Mesenteric fat pad (tissue), 1 donor: ENCODE data around the gene OBSL1. TPM values are rescaled to one million over a fixed set of nuclear protein-coding genes. Genes with fewer than 3 reads are reported as not detected.

Source experiments
- DNase-seq: peaks from one replicate; pipeline ENCODE4 v3.0.0-alpha.2; 2020; ENCODE audit warnings: low spot score
- total RNA-seq: library from RNA; stranded (reverse); fragmentation: NEBNext Ultra II Directional; extraction: Animal tissue kit (Norgen Biotek cat#: 25700); gene quantifications from one replicate; pipeline ENCODE4 v1.2.1, GENCODE V29; 2021
- donor health status: DM: yes; HTN: yes; CAD: no.

OBSL1 gene
- total RNA-seq, 1 donor from 2014 or later = 61.5 TPM

DNA sequence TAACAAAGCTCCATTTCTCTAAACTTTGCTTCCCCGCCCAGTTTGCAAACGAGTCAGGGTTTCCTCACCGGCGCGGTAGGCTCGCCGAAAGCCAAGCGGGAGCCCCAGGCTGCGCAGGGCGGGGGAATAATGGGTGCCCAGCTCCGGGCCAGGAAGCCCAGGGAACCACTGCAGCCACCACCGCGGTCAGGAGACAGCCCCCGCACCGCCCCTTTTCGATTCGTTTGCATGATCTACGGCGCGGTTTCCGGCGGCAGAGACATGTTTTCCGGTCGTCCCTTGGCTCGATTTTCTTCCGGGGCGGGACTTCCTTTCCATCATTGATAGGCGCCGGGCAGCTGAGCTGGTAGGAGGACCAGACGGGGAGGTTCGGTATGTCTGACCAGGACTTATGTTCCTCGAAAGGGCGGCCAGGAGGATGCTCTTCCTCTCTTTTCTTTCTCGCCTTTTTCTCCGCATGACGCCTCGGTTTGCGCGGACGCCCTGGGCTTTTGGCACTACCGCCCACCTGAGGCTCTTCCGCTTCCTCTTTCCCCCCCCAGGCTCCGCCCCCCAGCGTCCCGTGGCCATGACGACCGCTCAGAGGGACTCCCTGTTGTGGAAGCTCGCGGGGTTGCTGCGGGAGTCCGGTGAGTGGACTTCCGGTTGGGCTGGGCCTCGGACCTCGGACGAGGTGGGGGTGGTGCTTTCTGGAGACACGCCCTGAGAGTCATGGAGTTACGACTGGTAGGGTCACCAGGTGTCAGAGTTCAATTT, 26.4 kb upstream of the OBSL1 start, which contains the start of gene STK11IP:
Gene STK11IP, plus strand, starts transcription at position 306 of the 756 bp plus-strand sequence. Its CDS starts 263 bp downstream, at position 569.
- DNase-seq = peak; percentile 97

DNA sequence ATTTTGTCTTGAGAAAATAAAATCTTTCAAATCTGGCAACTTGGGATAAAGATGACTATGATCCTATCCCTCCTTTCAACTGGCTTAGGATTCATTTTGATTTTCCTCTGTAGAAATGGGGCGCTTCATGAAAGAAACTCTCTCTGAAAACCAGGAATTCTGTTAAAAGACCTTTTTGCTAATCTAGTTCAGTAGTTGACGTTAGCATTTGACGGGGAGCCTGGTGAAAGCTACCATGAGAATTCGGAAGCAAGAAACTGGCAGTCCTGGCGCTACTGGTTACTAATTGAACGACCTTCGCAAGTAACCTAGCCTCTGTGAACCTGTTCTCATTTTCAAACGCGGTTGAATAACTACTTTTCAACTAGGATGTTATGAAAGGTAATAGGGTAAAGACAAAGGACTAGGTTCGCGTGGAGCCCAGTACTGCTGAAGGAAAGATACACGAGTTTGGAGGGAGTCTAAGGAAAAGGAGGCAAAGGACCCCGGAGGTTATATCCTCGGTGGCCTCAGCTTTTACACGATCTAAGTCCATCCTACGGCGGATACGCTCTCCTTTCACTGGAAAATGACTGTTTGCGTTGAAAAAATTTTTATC, 25.7 kb upstream of the OBSL1 start:
- DNase-seq = no peak

DNA sequence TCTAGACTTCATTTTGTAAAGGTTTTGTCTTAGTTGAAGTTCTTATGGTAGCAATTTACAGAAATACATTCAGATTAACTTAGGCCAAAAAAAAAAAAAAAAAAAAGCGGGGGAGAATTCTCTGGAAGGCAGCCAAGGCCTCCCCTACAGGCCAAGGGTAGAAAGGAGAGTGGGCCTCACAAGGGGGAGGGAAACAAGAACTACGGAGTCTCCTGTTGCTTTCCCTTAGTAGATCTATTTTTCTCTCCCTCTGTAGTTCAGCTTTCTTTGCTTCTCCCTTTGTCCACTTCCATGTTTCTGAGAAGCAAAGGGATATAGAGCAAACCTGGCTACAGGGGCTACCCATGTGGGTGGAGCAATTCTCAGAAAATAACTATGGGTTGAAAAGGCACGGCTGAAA, 23.9 kb upstream of the OBSL1 start:
- DNase-seq = no peak

DNA sequence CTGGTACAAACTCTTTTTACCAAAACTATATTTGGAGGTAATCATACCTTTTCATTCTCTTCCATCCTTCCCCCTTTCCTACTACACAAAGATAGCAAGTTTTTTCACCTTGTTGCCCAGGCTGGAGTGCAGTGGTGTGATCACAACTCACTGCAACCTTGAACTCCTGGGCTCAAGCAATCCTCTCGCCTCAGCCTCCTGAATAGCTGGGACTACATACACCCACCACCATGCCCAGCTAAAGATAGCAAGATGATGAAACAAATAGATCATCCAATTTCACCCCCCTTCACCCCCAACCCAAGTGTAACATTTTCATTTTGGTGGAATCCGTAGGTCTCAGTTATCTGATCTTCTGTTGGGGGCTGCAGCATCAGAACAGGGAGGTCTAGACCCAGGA, 21.8 kb upstream of the OBSL1 start:
- no peak for DNase-seq

DNA sequence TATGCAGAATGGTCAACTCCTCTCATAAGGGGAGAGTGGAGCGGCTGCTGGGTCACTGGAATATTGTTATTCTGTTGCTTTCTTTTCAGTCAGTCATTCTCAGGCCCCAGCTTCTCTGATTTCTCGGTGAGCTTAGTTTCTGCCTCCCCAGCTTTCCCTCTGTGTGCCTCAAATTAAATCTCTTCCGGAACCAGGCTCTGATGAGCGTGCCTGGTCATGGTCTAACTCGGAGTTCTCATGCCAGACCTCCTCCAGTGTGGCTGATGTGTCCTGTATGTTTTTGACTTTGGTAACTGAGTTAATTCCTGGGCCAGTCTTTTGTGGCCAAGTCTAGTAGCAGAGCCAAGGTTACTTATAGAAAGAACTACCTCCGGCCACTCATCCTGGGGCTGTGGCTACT, 21.4 kb upstream of the OBSL1 start:
- no peak for DNase-seq

DNA sequence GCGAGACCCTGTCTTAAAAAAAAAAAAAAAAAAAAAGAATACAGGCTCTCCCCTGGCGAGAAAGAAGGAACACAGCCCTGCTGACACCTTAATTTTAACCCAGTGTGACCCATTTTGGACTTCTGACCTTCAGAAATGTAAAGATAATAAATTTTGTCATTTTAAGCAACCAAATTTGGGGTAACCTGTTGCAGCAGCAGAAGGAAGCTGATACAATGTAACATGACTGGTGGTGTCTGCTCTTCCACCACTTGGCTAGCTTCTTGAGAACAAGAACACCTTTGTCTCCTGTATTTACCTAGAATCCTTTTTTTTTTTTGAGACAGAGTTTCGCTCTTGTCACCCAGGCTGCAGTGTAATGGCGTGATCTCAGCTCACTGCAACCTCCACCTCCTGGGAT, 19.8 kb upstream of the OBSL1 start:
- DNase-seq = no peak

DNA sequence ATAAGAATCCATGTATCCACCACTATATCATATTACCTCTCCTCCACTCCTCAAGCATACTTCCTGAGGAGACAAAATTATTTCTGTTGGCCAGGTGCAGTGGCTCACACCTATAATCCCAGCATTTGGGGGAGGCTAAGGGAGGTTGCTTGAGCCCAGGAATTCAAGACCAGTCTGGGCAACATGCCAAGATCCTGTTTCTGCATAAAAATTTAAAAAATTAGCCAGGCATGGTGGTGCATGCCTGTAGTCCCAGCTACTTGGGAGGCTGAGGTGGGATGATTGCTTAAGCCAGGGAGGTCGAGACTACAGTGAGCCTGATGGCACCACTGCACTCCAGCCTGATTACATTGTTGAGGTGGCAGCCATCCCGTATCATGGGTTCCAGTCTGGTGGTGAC, 10.0 kb upstream of the OBSL1 start:
- DNase-seq = no peak

DNA sequence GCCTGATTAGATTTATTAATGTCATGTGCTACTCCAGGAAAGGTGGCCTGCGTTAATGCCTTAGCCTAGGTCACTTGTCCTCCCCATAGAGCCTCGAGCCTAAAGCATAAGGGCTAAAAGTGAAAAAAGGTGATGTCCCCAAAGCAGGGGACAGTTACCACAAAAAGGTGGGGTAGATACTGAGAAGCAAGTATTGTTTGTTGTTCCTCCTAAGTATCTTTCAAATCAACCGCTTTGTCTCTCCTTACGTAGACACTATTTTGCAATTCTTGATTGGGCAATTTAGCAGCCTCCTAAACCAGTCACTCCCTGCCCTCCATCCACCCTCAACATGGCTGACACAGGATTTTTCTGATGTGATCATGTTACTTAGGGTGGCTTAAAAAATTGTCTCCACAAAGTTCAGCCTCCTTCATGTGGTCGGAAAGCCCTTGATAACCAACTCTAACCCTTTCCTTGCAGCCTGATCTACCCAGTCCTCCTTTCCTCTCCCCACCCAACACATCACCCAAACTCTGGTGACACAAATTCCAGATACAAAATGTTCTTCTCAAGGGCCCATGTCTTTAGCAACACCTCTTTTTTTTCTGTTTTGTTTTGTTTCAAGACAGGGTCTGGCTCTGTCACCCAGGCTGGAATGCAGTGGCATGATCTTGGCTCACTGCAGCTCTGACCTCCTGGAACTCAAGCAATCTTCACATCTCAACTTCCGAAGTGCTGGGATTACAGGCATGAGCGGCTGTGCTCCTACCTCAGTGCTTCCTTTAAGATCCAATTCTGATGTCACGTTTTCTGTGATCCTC, 7.7 kb upstream of the OBSL1 start:
- DNase-seq = no peak

DNA sequence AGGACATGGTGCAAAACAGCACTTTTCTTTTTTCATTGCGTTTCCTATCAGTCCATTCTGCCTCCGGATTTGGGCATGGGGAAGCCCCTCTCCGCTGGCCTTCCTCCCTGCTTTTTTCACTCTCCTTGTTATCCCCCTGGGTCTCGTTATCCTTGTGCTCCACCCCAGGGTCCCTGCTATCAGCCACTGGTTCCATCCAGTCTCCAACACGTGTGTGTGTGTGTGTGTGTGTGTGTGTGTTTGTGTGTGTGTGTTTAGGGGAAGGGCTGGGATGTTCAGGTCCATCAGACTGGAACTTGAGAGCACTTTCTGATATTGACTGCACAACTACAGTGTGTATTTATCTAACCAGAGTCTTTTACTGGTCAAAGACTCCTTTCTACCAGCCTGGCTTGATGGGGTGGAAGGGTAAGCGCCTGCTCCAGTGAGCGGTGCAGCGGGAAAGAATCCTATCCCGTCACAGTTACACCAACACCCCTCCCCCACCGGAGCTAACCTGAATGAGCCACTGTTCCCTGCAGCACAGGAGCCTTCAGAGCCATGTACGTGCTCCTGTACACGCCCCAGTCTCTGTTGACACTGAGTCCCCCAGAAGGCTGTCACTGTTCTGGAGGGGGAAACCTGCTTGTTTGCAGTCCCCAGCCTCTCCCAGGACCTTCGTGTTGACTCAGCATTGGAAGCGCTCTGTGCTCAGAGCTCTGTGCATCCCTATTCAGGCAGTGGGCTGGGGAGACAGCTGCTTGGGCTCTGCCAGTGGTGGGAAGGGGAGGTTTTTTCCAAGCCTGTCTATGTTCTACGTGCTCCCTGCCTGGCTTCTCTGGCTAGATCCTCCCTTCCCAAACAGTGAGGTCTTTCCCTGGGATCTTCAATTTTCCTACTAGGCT, 5.4 kb upstream of the OBSL1 start:
- no peak for DNase-seq

DNA sequence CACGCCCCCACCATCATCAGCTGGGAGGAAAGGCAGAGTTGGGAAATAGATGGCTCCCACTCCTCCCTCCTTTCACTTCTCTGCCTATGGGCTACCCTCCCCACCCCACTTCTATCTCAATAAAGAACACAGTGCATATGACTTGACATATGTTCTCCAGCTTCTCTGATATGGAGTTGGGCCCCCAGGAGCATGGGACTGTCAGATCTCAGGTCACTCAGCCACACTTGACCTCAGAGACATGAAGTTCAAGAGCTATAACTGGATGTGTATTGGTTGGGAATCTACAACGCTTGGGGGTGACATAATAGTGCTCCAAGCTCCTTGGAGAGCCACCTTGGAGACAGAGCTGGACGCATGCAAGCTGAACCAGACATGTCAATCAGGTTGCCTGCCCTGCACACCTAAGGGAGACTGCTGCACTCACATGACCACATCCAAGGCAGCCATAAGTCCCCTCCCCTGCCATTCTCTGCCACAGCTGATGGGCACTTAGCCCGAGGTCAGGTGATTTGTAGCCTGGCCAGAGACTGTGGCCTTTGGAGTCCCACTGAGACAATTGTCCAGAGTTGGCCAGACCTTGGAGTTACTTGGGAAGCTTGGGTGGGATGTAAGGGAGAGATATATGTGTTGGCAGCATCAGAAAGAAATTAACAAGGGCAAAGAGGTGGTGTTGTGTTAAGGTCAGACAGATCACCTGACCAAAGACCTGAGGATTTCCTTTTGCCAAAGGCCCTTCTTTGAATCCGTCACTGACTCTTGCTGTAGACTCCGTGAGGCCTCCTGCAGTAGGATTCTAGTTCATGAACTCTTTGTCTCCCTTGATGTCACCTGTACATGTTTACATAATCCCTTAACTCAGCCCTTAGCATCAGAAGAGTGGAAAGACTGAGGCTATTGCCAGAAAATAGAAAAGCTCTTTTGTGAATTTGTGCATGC, 4.5 kb upstream of the OBSL1 start:
- no peak for DNase-seq

DNA sequence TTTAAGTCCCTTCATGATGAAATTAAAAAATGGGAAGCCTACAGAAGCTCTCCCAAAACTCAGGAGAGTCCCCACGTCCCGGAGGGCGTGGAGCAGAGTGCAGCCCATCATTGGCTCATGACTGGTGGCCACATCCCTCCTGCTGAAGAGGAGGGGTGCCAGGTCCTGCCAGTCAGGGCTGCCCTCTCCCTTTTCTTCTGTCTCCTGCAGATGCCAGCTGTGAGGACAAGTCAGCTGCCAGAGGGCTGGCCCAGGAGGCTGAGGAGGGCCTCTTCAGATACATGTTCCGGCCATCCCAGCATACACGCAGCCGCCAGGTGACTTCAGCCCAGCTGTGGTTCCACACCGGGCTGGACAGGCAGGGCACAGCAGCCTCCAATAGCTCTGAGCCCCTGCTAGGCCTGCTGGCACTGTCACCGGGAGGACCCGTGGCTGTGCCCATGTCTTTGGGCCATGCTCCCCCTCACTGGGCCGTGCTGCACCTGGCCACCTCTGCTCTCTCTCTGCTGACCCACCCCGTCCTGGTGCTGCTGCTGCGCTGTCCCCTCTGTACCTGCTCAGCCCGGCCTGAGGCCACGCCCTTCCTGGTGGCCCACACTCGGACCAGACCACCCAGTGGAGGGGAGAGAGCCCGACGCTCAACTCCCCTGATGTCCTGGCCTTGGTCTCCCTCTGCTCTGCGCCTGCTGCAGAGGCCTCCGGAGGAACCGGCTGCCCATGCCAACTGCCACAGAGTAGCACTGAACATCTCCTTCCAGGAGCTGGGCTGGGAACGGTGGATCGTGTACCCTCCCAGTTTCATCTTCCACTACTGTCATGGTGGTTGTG, 3.4 kb upstream of the OBSL1 start:
- no peak for DNase-seq

DNA sequence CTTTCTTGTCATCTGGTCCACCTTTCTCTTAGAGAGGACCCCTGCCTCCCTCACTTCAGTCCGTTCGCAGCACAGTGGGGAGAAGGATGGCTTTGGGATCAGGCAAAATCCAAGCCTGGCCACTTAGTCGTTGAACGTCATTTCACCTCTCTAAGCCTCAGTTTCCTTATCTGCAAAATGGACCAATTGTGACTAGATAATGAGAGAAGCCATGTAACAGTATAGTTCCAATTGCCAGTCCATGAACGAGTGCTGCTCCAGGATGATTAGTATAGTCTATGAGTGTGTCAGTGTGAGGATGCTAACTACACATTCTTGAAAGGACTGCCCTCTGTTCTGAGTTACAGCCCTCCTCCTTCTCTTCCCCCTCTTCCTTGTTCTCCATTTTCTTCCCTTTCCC, 1.8 kb upstream of the OBSL1 start:
- no peak for DNase-seq

DNA sequence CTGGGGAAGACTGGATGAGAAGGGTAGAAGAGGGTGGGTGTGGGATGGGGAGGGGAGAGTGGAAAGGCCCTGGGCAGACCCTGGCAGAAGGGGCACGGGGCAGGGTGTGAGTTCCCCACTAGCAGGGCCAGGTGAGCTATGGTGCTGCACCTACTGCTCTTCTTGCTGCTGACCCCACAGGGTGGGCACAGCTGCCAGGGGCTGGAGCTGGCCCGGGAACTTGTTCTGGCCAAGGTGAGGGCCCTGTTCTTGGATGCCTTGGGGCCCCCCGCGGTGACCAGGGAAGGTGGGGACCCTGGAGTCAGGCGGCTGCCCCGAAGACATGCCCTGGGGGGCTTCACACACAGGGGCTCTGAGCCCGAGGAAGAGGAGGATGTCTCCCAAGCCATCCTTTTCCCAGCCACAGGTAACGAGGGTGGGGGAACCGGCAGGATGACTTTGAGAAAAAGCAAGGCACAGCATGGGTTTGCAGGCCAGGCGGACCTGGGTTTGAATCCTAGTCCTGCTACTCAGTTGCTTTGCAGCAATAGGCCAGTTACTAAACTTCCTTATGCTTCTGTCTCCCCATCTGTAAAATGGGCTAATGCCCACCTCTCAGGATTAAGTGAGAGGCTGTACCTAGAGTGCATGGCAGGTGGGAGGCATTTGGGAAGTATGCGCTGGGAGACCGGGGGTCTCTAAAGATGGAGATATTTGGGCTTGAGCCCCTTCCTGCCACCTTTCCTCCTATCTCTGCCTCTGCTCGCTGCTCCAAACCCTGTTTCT, 1.1 kb upstream of the OBSL1 start, which contains the start of gene INHA:
Gene INHA, plus strand, starts transcription at position 74 of the 765 bp plus-strand sequence. Its CDS starts 65 bp downstream, at position 139.
- no peak for DNase-seq

DNA sequence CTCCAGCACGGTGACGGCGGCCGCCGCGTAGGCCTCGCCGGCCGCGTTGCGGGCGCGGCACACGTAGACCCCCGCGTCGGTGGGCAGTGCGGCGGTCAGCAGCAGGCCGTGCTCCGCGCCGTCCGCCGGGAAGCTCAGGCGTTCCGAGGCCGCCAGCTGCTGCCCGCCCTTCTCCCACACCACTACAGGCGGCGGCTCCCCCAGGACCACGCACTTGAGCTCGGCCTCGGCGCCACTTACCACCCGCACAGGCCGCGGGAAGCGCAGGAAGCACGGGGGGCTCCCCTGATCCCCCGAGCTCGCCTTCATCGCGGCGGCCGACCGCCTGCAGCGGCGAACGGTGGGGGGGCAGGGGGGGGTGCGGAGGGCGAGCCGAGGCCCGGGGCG, 422 bp downstream of the OBSL1 start:
- no peak for DNase-seq

DNA sequence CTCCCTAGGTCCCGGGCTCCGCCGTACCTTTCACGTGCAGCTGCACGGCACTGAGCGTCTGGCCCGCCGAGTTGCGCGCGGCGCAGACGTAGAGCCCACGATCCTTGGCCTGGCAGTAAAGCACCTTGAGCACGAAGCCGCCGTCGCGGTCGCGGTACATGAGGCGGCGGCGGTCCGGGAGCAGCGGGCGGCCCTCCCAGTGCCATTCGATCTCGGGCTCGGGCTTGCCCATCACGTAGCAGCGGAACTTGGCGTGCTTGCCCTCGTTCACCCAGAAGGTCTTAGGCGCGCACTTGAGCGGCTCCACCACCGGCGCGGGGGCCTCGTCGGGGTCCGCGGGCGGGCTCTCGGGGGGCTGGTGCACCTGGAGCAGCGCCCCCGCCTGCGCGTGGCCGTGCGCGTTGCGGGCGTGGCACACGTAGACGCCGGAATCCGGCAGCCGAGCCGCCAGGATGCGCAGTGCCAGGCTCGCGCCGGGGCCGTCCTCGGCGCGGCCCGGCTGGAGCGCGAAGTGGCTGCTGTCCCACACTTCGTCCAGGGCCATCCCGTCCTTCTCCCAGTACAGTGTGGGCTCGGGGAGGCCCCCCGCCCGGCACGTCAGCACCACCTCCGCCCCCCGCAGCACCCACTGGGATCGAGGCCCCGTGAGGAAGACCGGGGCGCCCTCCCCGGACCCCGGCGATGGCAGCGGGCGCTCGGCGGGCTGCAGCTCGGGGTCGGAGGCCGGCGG, 980 bp downstream of the OBSL1 start:
- DNase-seq = no peak

DNA sequence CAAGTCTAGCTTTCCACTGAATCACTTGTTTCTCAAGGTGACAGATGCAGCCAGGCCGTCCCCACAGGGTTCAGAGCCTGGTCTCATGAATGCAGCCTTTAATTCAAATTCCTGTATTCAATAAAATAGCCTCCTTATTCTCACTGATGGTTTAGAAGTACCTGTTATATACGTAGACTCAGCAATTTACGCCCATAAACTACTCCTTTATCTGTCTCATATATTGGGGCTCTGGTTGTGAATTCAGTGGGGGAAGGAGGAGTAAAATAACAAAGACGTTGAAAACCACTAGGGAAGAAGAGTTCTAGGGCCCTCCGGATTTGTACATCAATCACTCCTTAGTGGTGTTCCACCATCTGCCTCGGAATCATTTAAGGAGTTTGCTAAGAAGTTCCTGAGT, 1.7 kb downstream of the OBSL1 start:
- no peak for DNase-seq

DNA sequence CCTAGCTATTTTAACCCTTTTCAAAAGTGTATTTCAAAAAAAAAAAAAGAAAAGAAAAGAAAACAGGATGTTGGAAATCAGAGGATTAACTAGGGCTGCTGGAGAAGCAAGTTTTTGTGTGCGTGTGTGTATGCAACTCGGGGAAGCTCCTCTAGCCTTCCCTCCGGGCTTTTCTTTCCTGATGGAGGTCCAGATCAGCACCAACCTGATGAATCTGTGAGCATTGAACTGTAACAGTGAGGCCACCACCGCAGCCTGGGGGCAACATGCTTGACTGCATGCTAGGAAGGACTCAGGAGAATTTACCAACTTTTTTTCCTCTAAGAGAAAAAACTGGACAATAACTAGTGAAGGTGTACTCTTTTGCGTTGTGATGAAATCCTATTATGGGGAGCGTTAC, 2.3 kb downstream of the OBSL1 start:
- no peak for DNase-seq
